Measurements from ENCODE around the gene BCL11B. TPM values are rescaled to one million over a fixed set of nuclear protein-coding genes. Genes with fewer than 3 reads are reported as not detected.

Gene BCL11B
- total RNA-seq (2022) (0.05 TPM in 1 of 2 replicates, not detected in the other), Bru-seq, nascent RNA (percentile 17 among the genes with signal in this experiment), BruChase-seq, experiment 1, labeled RNA remaining after a 2-hour chase (percentile 15 among the genes with signal in this experiment), BruChase-seq, experiment 2, labeled RNA remaining after a 6-hour chase (percentile 10 among the genes with signal in this experiment)
- long read RNA-seq = 0 reads

DNA sequence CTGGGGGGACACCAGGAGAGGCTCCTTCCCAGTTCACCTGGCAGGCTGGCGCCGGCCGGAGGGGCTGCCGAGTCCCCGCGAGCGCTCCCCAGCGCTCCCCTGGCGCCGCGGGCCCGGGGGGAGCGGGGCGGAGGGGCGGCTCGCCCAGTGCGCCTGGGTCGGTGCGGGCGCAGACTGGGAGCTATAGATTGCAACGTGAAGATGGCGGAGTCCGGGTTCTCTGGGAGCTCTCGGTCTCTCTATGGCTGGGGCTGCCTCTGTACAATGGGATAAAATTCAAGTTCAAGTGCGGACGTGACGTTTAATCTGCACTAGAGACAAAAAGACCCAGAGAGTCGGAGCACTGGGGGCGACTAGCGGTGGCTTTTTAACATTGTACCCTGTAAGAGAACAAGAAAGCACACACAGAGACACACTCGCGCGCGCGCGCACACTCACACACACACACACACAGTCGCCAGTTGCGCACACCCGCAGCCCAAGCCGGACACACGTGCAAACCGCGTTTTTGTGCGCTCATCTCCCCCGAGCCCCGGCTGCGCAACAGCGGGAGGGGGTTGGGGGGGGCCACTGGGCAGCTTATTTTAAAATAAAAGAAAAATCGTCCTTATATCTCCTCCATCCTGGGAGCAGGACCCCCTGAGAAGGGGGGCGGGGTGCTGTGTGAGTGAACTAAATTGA is at the start of gene BCL11B:
Gene BCL11B (minus strand): TSS at position 247 of the 681 bp plus-strand sequence. CDS start 979 bp downstream, outside the sequence.
- intact Hi-C loops (cut with micrococcal nuclease; ENCODE audit: unreplicated experiment) = loop anchor here (1.0 kb wide), 1 partner anchor 143 kb away; no protein-coding TSS in a partner anchor
- peaks cover 20% of the 10 kb centered on the region for H3K4me1 ChIP-seq
- no peaks in the 10 kb centered on the region for H3K9me3 ChIP-seq
- peaks cover 5% of the 10 kb centered on the region for H3K27me3 ChIP-seq (replicated peaks; ENCODE audit: control insufficient read depth, insufficient read depth, low read length)
- ChIA-PET POLR2A (no interaction called here), CTCF (interaction anchor here (0.6 kb wide), 1 partner anchor 22 kb away, joined by 6 read pairs; no protein-coding TSS in a partner anchor)
- no TSS peak for BruUV-seq (replicated peaks)
- peaks cover 39% of the 10 kb centered on the region for H3K27me3 Mint-ChIP-seq (ENCODE audit: insufficient read depth, unreplicated experiment)
- no peak within 1 kb of the TSS for H3K27ac Mint-ChIP-seq (ENCODE audit: unreplicated experiment)
- H3K4me3 ChIP-seq (ENCODE audit: low read depth, low read length) = peak within 1 kb of the TSS; percentile 52
- TF ChIP-seq, protein P1, sequence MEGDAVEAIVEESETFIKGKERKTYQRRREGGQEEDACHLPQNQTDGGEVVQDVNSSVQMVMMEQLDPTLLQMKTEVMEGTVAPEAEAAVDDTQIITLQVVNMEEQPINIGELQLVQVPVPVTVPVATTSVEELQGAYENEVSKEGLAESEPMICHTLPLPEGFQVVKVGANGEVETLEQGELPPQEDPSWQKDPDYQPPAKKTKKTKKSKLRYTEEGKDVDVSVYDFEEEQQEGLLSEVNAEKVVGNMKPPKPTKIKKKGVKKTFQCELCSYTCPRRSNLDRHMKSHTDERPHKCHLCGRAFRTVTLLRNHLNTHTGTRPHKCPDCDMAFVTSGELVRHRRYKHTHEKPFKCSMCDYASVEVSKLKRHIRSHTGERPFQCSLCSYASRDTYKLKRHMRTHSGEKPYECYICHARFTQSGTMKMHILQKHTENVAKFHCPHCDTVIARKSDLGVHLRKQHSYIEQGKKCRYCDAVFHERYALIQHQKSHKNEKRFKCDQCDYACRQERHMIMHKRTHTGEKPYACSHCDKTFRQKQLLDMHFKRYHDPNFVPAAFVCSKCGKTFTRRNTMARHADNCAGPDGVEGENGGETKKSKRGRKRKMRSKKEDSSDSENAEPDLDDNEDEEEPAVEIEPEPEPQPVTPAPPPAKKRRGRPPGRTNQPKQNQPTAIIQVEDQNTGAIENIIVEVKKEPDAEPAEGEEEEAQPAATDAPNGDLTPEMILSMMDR (IDR thresholded peaks at IDR 0.05; ENCODE audit: insufficient read depth in 1 of 2, low read depth in 1 of 2, low read length in 1 of 2, severe bottlenecking in 1 of 2, unreplicated experiment in 1 of 2) = peak; percentile 16 to 40
- peak; percentile 51 to 68 for DNase-seq
- H3K36me3 Mint-ChIP-seq (ENCODE audit: insufficient read depth, unreplicated experiment) = no peaks in the 10 kb centered on the region
- no peaks in the 10 kb centered on the region for H3K36me3 ChIP-seq (ENCODE audit: control insufficient read depth, insufficient read depth, low read length)
- H3K4me3 Mint-ChIP-seq (ENCODE audit: unreplicated experiment) = peak within 1 kb of the TSS; percentile 69
- peaks cover 5% of the 10 kb centered on the region for H3K4me1 Mint-ChIP-seq (ENCODE audit: low read depth, unreplicated experiment)
- no peaks in the 10 kb centered on the region for H3K9me3 Mint-ChIP-seq (ENCODE audit: unreplicated experiment)

DNA sequence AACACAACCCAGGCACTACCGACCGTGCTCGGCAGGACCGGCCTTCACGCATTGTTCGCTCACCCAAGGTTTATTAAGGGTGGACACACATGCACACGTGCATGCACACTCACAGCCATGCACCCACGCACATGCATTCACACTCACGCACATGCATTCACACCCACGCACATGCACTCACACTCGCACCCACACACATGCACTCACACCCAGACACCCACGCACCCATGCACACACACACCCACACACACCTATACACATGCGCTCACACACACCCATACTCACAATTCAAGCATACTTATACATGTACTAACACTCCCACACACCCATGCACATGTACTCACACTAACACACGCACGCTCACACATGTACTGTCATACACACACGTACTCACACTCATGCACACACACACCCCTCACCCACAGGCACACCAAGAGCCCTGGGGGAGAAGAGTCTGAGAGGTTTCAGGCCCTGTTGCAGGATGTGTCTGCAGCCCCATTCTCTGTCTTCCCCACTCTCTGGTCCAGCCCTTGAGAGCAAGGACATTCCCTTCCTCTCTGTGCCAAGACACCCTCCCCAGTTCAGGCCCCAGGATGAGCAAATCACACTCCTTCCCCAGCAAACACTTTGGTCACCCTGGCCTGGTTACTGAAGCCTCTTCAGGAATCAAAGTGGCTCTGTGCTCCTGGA is 49.4 kb upstream of the BCL11B start:
- DNase-seq = no peak
- Histone ChIP-seq H3K4me1 (peaks cover 34% of the 10 kb centered on the region), H3K27me3 (replicated peaks; ENCODE audit: control insufficient read depth, insufficient read depth, low read length) (no peaks in the 10 kb centered on the region), H3K4me3 (ENCODE audit: low read depth, low read length) (no peak overlapping the region), H3K36me3 (ENCODE audit: control insufficient read depth, insufficient read depth, low read length) (no peaks in the 10 kb centered on the region; the same call in 1 of the 2 replicates), H3K9me3 (no peaks in the 10 kb centered on the region)
- Mint-ChIP-seq H3K4me3 (ENCODE audit: unreplicated experiment) (no peak overlapping the region), H3K9me3 (ENCODE audit: unreplicated experiment) (no peaks in the 10 kb centered on the region), H3K27ac (ENCODE audit: unreplicated experiment) (no peak overlapping the region), H3K36me3 (ENCODE audit: insufficient read depth, unreplicated experiment) (no peaks in the 10 kb centered on the region), H3K27me3 (ENCODE audit: insufficient read depth, unreplicated experiment) (no peaks in the 10 kb centered on the region), H3K4me1 (ENCODE audit: low read depth, unreplicated experiment) (no peaks in the 10 kb centered on the region)
- BruUV-seq (replicated peaks) = no TSS peak
- intact Hi-C loops (cut with micrococcal nuclease; ENCODE audit: unreplicated experiment) = no loop called here
- ChIA-PET CTCF (no interaction called here), POLR2A (no interaction called here)
- TF ChIP-seq, protein P1 (IDR thresholded peaks at IDR 0.05; ENCODE audit: insufficient read depth in 1 of 2, low read depth in 1 of 2, low read length in 1 of 2, severe bottlenecking in 1 of 2, unreplicated experiment in 1 of 2) = no peak

DNA sequence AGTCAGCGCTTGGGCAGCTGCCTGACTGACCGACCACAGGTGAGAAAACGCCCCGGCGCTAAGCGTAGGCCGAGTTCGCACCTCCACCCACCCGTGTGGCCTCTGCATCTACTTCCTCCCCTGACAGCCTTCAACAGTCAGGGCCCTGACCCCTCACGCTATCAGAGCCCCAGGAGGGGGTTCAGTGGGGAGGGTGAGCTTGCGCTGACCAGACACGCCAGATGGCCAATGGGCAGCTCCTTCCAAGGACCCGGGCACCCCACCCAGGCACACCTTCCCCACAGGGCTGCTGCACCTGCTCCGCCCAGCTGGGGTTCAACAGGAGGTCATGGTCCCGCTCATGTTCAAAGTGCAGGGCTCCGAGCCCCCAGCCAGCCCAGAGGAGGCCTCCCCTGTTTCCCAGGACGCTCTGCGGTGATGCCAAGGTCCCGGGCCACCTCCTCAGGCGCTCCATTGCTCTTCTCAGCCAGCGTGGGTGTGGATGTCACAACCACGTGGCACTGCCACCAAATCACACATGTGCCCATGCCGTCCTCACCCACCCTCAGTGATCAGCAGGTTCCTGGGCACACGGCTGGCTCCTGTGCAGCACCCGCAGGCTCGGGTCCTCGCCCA is 48.7 kb upstream of the BCL11B start:
- H3K27ac Mint-ChIP-seq (ENCODE audit: unreplicated experiment) = no peak overlapping the region
- Histone ChIP-seq H3K9me3 (no peaks in the 10 kb centered on the region), H3K36me3 (ENCODE audit: control insufficient read depth, insufficient read depth, low read length) (no peaks in the 10 kb centered on the region; the same call in 1 of the 2 replicates), H3K27me3 (replicated peaks; ENCODE audit: control insufficient read depth, insufficient read depth, low read length) (no peaks in the 10 kb centered on the region), H3K4me3 (ENCODE audit: low read depth, low read length) (no peak overlapping the region), H3K4me1 (peaks cover 40% of the 10 kb centered on the region)
- DNase-seq = no peak
- BruUV-seq (replicated peaks) = no TSS peak
- H3K4me1 Mint-ChIP-seq (ENCODE audit: low read depth, unreplicated experiment) = no peaks in the 10 kb centered on the region
- TF ChIP-seq, protein P1 (IDR thresholded peaks at IDR 0.05; ENCODE audit: insufficient read depth in 1 of 2, low read depth in 1 of 2, low read length in 1 of 2, severe bottlenecking in 1 of 2, unreplicated experiment in 1 of 2) = no peak
- intact Hi-C loops (cut with micrococcal nuclease; ENCODE audit: unreplicated experiment) = no loop called here
- ChIA-PET CTCF (interaction anchor here (0.6 to 1.0 kb wide), 3 partner anchors 13 to 611 kb away, joined by 3 to 5 read pairs (median 4); no protein-coding TSS in a partner anchor), POLR2A (no interaction called here)
- H3K9me3 Mint-ChIP-seq (ENCODE audit: unreplicated experiment) = no peaks in the 10 kb centered on the region
- no peaks in the 10 kb centered on the region for H3K36me3 Mint-ChIP-seq (ENCODE audit: insufficient read depth, unreplicated experiment)
- H3K4me3 Mint-ChIP-seq (ENCODE audit: unreplicated experiment) = no peak overlapping the region
- H3K27me3 Mint-ChIP-seq (ENCODE audit: insufficient read depth, unreplicated experiment) = no peaks in the 10 kb centered on the region
